GM03348 (cell line): ENCODE measurements around the gene EMD.
"Not testable (repeated sequence)": the region's sequence is repeated elsewhere in the genome, so short reads cannot be mapped to it uniquely, and the experiment has no call there.

Experiments
- DNase-seq: peaks from one replicate; pipeline ENCODE4 v3.0.0; 2012; ENCODE audit warnings: low spot score

The EMD gene

DNA sequence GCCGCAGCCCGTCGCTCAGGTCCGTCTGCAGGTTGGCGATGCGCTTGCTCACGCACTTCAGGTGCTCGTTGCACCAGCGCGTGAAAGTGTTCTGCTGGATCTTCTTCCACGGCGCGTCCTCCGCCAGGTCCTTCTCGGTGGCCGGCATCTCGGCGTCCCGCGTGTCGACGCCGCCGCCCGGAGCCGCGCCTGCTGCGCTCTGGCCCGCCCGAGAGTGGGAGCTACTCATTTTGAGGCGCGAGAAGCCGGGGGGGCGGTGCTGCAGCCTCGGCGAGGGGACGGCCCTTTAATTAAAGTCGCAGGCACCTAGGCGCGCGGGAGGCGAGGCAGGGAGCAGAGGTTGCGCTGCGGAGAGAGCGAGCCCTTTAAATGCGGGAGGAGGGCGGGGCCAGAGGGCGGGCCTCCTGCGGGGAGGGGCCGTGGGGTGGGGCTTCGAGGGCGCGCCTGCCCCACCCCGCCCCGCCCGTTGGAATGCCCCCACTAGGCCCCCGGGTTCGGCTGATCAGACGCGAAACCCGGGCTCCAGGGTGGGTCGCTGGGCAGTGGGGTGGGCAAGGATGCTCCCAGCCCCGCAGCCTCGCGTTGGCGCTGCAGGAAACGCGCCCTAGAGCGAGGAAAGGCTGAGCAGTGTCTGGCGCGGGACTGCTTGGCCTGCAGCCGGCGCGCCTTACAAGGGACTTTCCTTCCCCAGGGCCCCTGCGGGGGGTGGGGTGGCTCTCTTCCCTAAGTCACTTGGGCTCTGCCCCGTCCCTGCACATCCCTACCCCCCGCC, 7.9 kb upstream of the EMD start:
- peak; percentile 84 for DNase-seq

GRCh38 chrX:154371789-154372300, 7.2 kb upstream of the EMD start:
- no peak for DNase-seq

DNA sequence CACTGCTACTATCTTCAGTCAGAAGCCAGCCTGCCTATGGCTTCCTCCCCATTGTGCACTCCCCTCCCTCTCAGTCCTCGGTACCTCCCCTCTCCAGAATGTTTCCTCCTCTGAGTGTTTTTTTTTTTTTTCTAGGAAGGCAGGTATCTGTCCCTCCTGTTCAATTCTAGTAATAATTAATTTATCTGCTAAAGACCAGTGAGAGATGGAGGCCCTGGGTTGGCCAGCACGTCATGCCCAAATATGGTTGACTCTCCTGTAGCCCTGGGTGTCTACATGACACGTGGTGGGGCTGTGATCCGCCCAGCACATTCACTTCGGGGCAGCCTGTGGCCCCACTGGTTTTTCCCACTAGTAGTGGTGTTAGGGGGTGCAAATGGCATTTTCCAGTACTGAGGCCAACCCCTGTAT, 6.5 kb upstream of the EMD start:
- no peak for DNase-seq

GRCh38 chrX:154373340-154374306, 5.5 kb upstream of the EMD start:
- DNase-seq = peak; percentile 64

GRCh38 chrX:154374313-154375155, 4.6 kb upstream of the EMD start, which contains the start of gene FLNA:
FLNA (minus strand) TSS chrX:154374634; CDS start chrX:154371245, 3,389 bp downstream.
- no peak for DNase-seq

GRCh38 chrX:154375156-154375504, 4.0 kb upstream of the EMD start:
- DNase-seq = no peak

GRCh38 chrX:154376774-154377173, 2.3 kb upstream of the EMD start:
- no peak for DNase-seq

- no peak for DNase-seq
These were observed 866 bp upstream of the EMD start for GRCh38 chrX:154378059-154378798.

GRCh38 chrX:154379569-154379951, 465 bp downstream of the EMD start:
- DNase-seq = no peak

DNA sequence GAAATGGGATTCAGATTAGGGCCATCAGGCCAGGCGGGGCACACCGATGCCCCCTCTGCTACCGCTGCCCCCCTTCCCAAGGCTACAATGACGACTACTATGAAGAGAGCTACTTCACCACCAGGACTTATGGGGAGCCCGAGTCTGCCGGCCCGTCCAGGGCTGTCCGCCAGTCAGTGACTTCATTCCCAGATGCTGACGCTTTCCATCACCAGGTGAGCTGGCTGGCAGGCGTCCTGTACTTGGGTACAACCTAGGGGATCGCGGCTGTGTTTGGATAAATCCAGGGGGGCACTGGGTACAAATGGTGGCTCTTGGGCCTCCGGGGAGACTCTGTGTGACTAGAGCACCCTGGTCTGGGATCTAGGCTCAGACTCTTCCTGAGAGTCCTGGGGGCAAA, 1.1 kb downstream of the EMD start:
- no peak for DNase-seq

GRCh38 chrX:154380787-154381186, 1.7 kb downstream of the EMD start:
- no peak for DNase-seq

- no peak for DNase-seq
These were observed 2.2 kb downstream of the EMD start for GRCh38 chrX:154381271-154381670.

- DNase-seq = no peak
These were observed 3.5 kb downstream of the EMD start for GRCh38 chrX:154382483-154383069.

- DNase-seq = no peak
These were observed 4.5 kb downstream of the EMD start for GRCh38 chrX:154383359-154384283.

DNA sequence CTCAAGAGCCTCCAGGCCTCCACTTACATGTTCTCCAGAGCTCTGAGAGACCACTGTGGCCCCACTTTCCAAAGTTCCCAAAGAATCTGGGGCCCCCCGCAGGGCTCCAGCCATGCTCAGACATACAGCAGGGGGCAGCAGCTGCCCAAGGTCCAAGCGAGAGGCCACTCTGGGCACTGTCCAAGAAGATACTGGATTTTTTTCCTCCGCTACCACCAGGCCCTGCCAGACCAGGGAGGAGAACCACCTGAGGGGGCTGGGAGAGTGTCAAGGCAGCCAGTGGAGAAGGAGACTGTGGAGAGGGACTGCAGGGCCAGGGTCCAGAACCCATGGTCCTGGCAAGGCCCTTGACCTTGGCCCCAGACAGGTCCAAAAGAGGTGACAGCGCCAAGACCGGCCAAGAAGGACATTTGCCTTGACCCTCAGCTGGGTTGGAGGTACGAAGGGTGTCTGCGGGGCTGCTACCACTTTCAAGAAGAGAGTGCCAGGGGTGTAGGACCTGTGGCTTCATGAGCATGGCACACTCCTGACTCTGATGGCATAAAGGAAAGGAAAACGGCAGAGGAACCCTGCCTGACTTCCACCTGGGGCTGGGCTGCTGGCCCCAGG, 5.3 kb downstream of the EMD start:
- DNase-seq = no peak

- DNase-seq = not testable (repeated sequence)
These were observed 9.0 kb downstream of the EMD start for GRCh38 chrX:154388094-154388493.

DNA sequence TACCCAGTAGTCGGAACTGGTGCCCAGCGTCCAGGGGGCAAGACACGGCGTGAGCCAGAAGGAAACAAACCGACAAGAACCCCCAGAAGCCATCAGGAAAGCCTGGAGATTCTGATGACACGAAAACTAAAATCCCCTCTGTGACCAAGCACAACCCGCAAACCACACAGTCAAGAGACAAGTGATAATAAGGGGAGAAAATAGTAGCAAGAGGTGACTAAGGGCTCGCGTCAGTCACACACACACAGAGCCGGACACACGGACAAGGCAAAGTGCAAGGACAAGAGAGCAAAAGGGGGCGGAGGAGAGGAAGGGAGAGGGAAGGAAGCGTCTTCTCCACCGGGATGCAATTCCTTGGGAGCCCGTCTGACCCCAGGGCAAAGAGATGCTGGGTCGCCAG, 9.6 kb downstream of the EMD start:
- DNase-seq = not testable (repeated sequence)

- not testable (repeated sequence) for DNase-seq
These were observed 11.0 kb downstream of the EMD start for GRCh38 chrX:154389812-154390747.
